Activated CD4-positive, alpha-beta memory T cell treated with anti-CD3 and anti-CD28 coated beads for 36 hours (primary cell): ENCODE data around the gene UXS1. TPM values are rescaled to one million over a fixed set of nuclear protein-coding genes. Genes with fewer than 3 reads are reported as not detected.

ENCODE experiments used
- CTCF ChIA-PET: fragments of 350-600 bp; sonication (Branson Sonifier 250); formaldehyde crosslinking; loops from one replicate; lab custom pipeline; 2021; ENCODE audit warnings: antibody characterized with exemption, inconsistent platforms; lab: Charles Lee
- POLR2A ChIA-PET: fragments of 350-600 bp; sonication (Branson Sonifier 250); formaldehyde crosslinking; loops from one replicate; lab custom pipeline; 2021; ENCODE audit warnings: antibody characterized with exemption; lab: Charles Lee
- DNase-seq: peaks from one replicate; pipeline ENCODE4 v3.0.0-alpha.2; 2020
- H3K27ac Mint-ChIP-seq: one replicate; pipeline ENCODE4 v1.8.0; 2021; ENCODE audit warnings: mixed read lengths
- H3K27me3 Mint-ChIP-seq: one replicate; pipeline ENCODE4 v1.8.0; 2021; ENCODE audit warnings: mixed read lengths
- H3K36me3 Mint-ChIP-seq: one replicate; pipeline ENCODE4 v1.8.0; 2021; ENCODE audit warnings: mixed read lengths
- H3K4me1 Mint-ChIP-seq: one replicate; pipeline ENCODE4 v1.8.0; 2021; ENCODE audit warnings: low read depth, mixed read lengths
- H3K4me3 Mint-ChIP-seq: one replicate; pipeline ENCODE4 v1.8.0; 2021; ENCODE audit warnings: mild to moderate bottlenecking, mixed read lengths
- H3K9me3 Mint-ChIP-seq: one replicate; pipeline ENCODE4 v1.8.0; 2021; ENCODE audit warnings: mixed read lengths
- intact Hi-C: fragments of 100-400 bp; cut with micrococcal nuclease; formaldehyde crosslinking; loops from one replicate; pipeline ENCODE4 v1.15.1; 2023
- total RNA-seq, 2 experiments: library from RNA; stranded (reverse); gene quantifications; one replicate each; pipeline ENCODE4 v1.2.3, GENCODE V29; 2021

UXS1 gene
- total RNA-seq, 2 experiments from 2014 or later: 39.2 to 41.5 TPM

GRCh38 chr2:106105151-106105922 is 88.8 kb downstream of the UXS1 start:
- no peaks in the 10 kb centered on the region for H3K36me3 Mint-ChIP-seq
- H3K27ac Mint-ChIP-seq: no peak overlapping the region
- ChIA-PET POLR2A (no interaction called here), CTCF (interaction anchor here (0.7 to 3.1 kb wide), 16 partner anchors 10 to 477 kb away, joined by 3 to 20 read pairs (median 6); no protein-coding TSS in a partner anchor)
- no peak for DNase-seq
- no peak overlapping the region for H3K4me3 Mint-ChIP-seq
- peaks cover 15% of the 10 kb centered on the region for H3K4me1 Mint-ChIP-seq
- H3K27me3 Mint-ChIP-seq: no peaks in the 10 kb centered on the region
- intact Hi-C loops: loop anchor here (2.0 to 10.0 kb wide), 4 partner anchors 37 to 477 kb away; no protein-coding TSS in a partner anchor
- H3K9me3 Mint-ChIP-seq: no peaks in the 10 kb centered on the region

GRCh38 chr2:106104332-106105062 is 89.6 kb downstream of the UXS1 start:
- DNase-seq: peak; percentile 75
- no peaks in the 10 kb centered on the region for H3K9me3 Mint-ChIP-seq
- peaks cover 15% of the 10 kb centered on the region for H3K4me1 Mint-ChIP-seq
- intact Hi-C loops: loop anchor here (1.0 to 10.0 kb wide), 5 partner anchors 38 to 478 kb away; no protein-coding TSS in a partner anchor
- no peak overlapping the region for H3K27ac Mint-ChIP-seq
- H3K4me3 Mint-ChIP-seq: no peak overlapping the region
- CTCF ChIA-PET: interaction anchor here (0.7 to 3.1 kb wide), 19 partner anchors 9 to 478 kb away, joined by 3 to 20 read pairs (median 4); no protein-coding TSS in a partner anchor
- no peaks in the 10 kb centered on the region for H3K36me3 Mint-ChIP-seq
- no peaks in the 10 kb centered on the region for H3K27me3 Mint-ChIP-seq
- POLR2A ChIA-PET: no interaction called here

DNA sequence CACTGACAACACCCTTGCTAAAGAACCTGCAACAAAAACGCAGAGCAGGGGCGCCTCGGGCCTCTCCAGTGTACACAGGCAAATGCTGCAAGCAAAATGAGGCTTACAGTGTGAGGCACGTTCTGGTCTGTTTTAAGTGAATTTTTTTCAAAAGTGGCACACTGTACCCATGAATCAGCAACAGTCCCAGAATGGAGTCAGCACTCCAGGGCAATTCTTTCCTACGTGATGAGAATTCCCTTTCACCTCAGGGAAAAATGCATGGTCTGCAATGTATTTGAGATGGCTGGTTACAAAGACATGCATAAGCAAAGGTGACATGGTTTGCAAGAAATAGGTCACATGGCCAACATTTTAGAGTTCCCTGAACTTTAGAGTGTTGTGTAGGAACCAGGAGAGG is 94.4 kb downstream of the UXS1 start:
- no peak for DNase-seq
- Mint-ChIP-seq H3K27me3 (no peaks in the 10 kb centered on the region), H3K9me3 (no peaks in the 10 kb centered on the region), H3K4me1 (peaks cover 23% of the 10 kb centered on the region), H3K4me3 (no peak overlapping the region), H3K36me3 (peaks cover 5% of the 10 kb centered on the region), H3K27ac (no peak overlapping the region)
- CTCF ChIA-PET: no interaction called here
- POLR2A ChIA-PET: no interaction called here
- intact Hi-C loops: loop anchor here (10.0 kb wide), 3 partner anchors 175 to 465 kb away; no protein-coding TSS in a partner anchor

DNA sequence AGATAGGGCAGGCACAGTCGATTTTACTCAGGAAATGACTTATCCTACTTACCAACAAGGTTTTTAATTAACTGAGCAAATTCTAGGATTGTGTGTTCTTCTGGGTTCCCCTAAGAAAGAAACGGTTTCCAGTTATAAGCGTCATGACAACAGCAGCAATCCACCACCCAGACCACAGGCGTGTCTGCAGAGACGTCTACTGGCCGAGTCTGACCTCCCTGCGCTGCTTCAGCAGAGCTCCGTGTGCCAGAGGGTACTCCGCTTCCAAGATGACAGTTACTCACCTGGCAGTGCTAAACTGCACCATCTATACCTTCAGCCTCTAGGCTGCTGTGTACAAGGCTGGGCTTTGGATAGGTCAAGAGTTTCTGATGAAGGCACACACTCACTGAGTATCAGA is 95.4 kb downstream of the UXS1 start:
- peaks cover 13% of the 10 kb centered on the region for H3K36me3 Mint-ChIP-seq
- H3K27me3 Mint-ChIP-seq: no peaks in the 10 kb centered on the region
- ChIA-PET CTCF (interaction anchor here (1.0 to 2.0 kb wide), 4 partner anchors 8 to 444 kb away, joined by 3 to 5 read pairs (median 4); no protein-coding TSS in a partner anchor), POLR2A (no interaction called here)
- intact Hi-C loops: loop anchor here (10.0 kb wide), 1 partner anchor 466 kb away; no protein-coding TSS in a partner anchor
- no peak for DNase-seq
- peaks cover 31% of the 10 kb centered on the region for H3K4me1 Mint-ChIP-seq
- H3K27ac Mint-ChIP-seq: no peak overlapping the region
- no peaks in the 10 kb centered on the region for H3K9me3 Mint-ChIP-seq
- H3K4me3 Mint-ChIP-seq: no peak overlapping the region

DNA sequence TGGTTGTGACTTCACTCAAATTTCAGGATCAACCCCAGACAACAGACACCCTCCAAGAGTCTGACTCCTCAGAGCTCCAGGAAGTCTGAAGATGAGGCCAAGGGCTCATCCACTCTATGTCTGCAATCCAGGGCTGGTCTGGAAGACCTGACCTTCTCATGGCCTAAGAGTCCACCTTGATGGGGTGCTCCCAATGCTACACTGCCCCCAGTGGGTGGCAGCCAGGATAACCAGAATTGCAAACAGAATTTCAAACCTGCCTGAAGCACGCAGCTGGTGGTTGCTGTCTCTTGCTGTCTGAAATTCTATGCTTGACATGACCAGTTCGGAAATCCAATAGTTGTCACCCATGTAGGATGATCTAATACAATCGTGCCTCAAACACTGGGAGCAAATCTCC is 96.0 kb downstream of the UXS1 start:
- Mint-ChIP-seq H3K4me3 (no peak overlapping the region), H3K9me3 (no peaks in the 10 kb centered on the region), H3K36me3 (peaks cover 17% of the 10 kb centered on the region), H3K4me1 (peaks cover 36% of the 10 kb centered on the region), H3K27ac (no peak overlapping the region), H3K27me3 (no peaks in the 10 kb centered on the region)
- POLR2A ChIA-PET: no interaction called here
- peak; percentile 50 for DNase-seq
- CTCF ChIA-PET: interaction anchor here (0.8 to 2.0 kb wide), 5 partner anchors 9 to 445 kb away, joined by 3 to 5 read pairs (median 3); no protein-coding TSS in a partner anchor
- intact Hi-C loops: loop anchor here (10.0 kb wide), 1 partner anchor 467 kb away; no protein-coding TSS in a partner anchor

DNA sequence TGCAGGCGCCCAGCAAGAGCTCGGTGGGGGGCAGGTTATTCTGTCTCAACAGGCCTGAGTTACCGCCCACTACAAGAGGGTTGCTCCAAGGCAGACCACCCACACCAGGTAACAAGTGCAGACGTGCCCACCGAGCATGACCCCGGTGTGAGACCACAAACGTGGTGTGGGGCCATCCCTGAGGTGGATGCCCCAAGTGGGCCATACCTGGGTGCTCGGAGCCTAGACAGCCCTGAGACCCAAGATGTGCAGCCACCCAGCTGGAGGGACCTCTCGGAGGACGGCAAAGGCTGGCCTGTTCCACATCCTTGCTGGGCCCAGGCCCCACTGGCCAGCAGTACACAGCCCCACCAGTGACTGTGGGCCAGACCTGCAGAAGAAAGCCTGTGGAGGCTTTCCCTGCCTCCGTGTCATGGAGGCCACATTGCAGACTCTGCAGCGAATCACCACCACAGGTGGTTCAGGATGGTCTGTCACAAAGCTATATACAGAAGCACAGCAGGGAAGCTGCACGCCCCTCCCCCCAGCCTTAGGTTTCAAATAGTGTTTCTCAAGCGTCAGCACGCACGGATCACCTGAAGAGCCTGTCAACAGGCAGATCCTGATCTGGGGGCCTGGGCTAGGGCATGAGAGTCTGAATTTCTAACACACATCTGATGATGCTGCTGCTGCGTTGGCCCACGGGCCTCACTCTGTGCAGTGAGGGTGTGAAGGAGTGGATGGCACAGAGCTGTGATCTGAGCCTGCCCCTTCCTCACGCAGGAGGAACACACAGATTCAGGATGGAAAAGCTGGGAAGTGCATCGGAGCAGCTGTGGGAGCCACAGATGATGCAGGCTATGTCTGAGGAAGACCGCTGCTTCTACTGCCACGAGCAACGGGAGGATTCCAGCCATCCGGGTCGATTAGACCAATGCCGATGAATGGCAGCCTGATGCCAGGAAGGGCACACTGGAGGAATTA is 96.8 kb downstream of the UXS1 start:
- H3K27me3 Mint-ChIP-seq: no peaks in the 10 kb centered on the region
- CTCF ChIA-PET: interaction anchor here (0.6 to 2.0 kb wide), 6 partner anchors 12 to 520 kb away, joined by 3 to 4 read pairs (median 4); no protein-coding TSS in a partner anchor
- H3K4me1 Mint-ChIP-seq: peaks cover 37% of the 10 kb centered on the region
- no peak overlapping the region for H3K27ac Mint-ChIP-seq
- H3K36me3 Mint-ChIP-seq: peaks cover 17% of the 10 kb centered on the region
- DNase-seq: no peak
- no peaks in the 10 kb centered on the region for H3K9me3 Mint-ChIP-seq
- intact Hi-C loops: loop anchor here (10.0 kb wide), 1 partner anchor 467 kb away; no protein-coding TSS in a partner anchor
- POLR2A ChIA-PET: interaction anchor here (0.5 kb wide), 1 partner anchor 708 kb away, joined by 4 read pairs; no protein-coding TSS in a partner anchor
- no peak overlapping the region for H3K4me3 Mint-ChIP-seq

- ChIA-PET POLR2A (interaction anchor here (0.5 kb wide), 1 partner anchor 707 kb away, joined by 4 read pairs; no protein-coding TSS in a partner anchor), CTCF (interaction anchor here (0.6 to 2.0 kb wide), 5 partner anchors 12 to 520 kb away, joined by 3 to 4 read pairs (median 4); no protein-coding TSS in a partner anchor)
- Mint-ChIP-seq H3K36me3 (peaks cover 17% of the 10 kb centered on the region), H3K9me3 (no peaks in the 10 kb centered on the region), H3K4me3 (peak overlapping the region; percentile 49), H3K4me1 (peaks cover 42% of the 10 kb centered on the region), H3K27me3 (no peaks in the 10 kb centered on the region), H3K27ac (peak overlapping the region; percentile 75)
- intact Hi-C loops: loop anchor here (10.0 kb wide), 1 partner anchor 468 kb away; no protein-coding TSS in a partner anchor
- DNase-seq: no peak
These were observed 97.6 kb downstream of the UXS1 start for GRCh38 chr2:106096299-106097037.

- Mint-ChIP-seq H3K4me1 (peaks cover 50% of the 10 kb centered on the region), H3K27me3 (no peaks in the 10 kb centered on the region)
These were observed 98.4 kb downstream of the UXS1 start for GRCh38 chr2:106095478-106096298.

GRCh38 chr2:106094131-106094841 is 99.8 kb downstream of the UXS1 start:
- Mint-ChIP-seq H3K9me3 (no peaks in the 10 kb centered on the region), H3K27me3 (no peaks in the 10 kb centered on the region), H3K4me3 (peak overlapping the region; percentile 80), H3K36me3 (peaks cover 17% of the 10 kb centered on the region), H3K4me1 (peaks cover 64% of the 10 kb centered on the region), H3K27ac (peak overlapping the region; percentile 92)
- DNase-seq: peak; percentile 60
- intact Hi-C loops: loop anchor here (2.0 to 10.0 kb wide), 3 partner anchors 297 to 471 kb away; no protein-coding TSS in a partner anchor
- POLR2A ChIA-PET: interaction anchor here (1.0 kb wide), 1 partner anchor 347 kb away, joined by 3 read pairs; no protein-coding TSS in a partner anchor
- CTCF ChIA-PET: interaction anchor here (1.0 to 2.9 kb wide), 10 partner anchors 8 to 518 kb away, joined by 3 to 17 read pairs (median 4); no protein-coding TSS in a partner anchor

More at GRCh38 chr2:106095478-106096298, 98.4 kb downstream of the UXS1 start:
- DNase-seq: peak; percentile 84
- intact Hi-C loops: loop anchor here (1.0 to 10.0 kb wide), 5 partner anchors 10 to 519 kb away; no protein-coding TSS in a partner anchor
- Mint-ChIP-seq H3K4me3 (peak overlapping the region; percentile 49), H3K9me3 (no peaks in the 10 kb centered on the region), H3K27ac (peak overlapping the region; percentile 75), H3K36me3 (peaks cover 17% of the 10 kb centered on the region)
- ChIA-PET CTCF (interaction anchor here (0.6 to 2.9 kb wide), 8 partner anchors 9 to 519 kb away, joined by 3 to 17 read pairs (median 4); no protein-coding TSS in a partner anchor), POLR2A (no interaction called here)
